ENCODE results near the gene KCND2. TPM values are rescaled to one million over a fixed set of nuclear protein-coding genes. Genes with fewer than 3 reads are reported as not detected.

Gene KCND2
- total RNA-seq, 1 experiment from 2014 or later = not detected

DNA sequence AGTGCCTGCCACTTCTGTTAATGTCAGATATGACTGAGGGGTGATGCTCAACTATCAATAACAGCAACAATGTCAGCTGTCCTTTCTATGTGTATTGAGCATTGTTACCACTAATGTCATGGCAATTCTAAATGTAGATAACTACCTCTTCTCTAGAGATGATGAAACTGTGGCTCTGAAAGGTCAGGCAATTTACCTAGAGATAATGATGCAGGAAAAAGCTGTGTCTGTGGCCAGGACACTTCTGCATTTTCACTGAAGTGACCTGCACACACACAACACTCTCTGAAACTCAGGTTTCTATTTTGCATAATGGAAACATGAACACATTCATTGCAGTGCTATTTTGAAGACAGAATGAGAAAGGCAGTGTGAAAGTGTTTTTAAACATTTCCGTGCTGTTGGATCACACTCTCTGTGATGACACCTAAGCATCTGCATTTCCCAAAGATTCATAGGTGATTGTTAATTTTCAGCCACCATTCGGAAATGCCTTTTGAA is 148.2 kb downstream of the KCND2 start:
- Histone ChIP-seq H3K27me3 (ENCODE audit: control insufficient read depth, insufficient read depth, low read length) (no peaks in the 10 kb centered on the region), H3K4me1 (ENCODE audit: control insufficient read depth, insufficient read depth, low read length) (no peaks in the 10 kb centered on the region), H3K4me3 (ENCODE audit: low read depth in 2 of 2, low read length in 2 of 2) (no peak overlapping the region), H3K27ac (ENCODE audit: low read length) (no peak overlapping the region), H3K9me3 (ENCODE audit: control insufficient read depth, insufficient read depth, low read depth, low read length) (no peaks in the 10 kb centered on the region), H3K36me3 (ENCODE audit: control insufficient read depth, insufficient read depth, low read length) (no peaks in the 10 kb centered on the region)
- in situ Hi-C loops (cut with HindIII; ENCODE audit: low pct_unique_long_range_greater_than_20kb, low sequenced_read_pairs) (no loop called here), intact Hi-C loops (cut with micrococcal nuclease; ENCODE audit: unreplicated experiment) (no loop called here)
- ATAC-seq (no peak), DNase-seq (ENCODE audit: low read depth, low spot score) (no peak)
- TF ChIP-seq POLR2AphosphoS5 (IDR thresholded peaks at IDR 0.05; ENCODE audit: low read depth, low read length) (no peak), TCF7L2 (IDR thresholded peaks at IDR 0.05; ENCODE audit: low read depth, low read length) (no peak), SIN3A (IDR thresholded peaks at IDR 0.05; ENCODE audit: borderline replicate concordance, insufficient read depth, low read depth, low read length) (no peak)
- no TSS peak for BruUV-seq (replicated peaks)
- ChIA-PET POLR2A (no interaction called here), CTCF (no interaction called here)

DNA sequence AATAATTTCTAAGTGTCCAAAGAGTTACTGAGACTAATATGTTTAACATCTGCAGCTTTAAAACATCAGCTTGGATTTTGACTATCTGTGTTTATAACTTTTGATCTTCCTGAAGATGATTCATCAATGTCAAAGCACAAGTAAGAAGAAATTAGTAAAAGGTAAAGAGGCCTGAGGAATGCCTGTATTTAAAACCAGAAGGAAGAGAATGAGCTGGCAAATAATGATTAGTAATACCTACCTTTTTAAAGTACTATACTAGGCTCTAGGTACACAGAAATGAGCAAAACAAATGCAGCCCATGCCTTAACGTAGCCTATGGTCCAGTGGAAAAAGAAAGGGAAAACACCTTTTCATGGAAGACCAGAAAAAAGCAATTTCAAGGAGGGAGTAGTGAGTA is 158.0 kb downstream of the KCND2 start:
- Histone ChIP-seq H3K36me3 (ENCODE audit: control insufficient read depth, insufficient read depth, low read length) (no peaks in the 10 kb centered on the region; the same call in 1 of the 2 replicates), H3K27me3 (ENCODE audit: control insufficient read depth, insufficient read depth, low read length) (no peaks in the 10 kb centered on the region), H3K4me1 (ENCODE audit: control insufficient read depth, insufficient read depth, low read length) (no peaks in the 10 kb centered on the region), H3K9me3 (ENCODE audit: control insufficient read depth, insufficient read depth, low read depth, low read length) (no peaks in the 10 kb centered on the region), H3K4me3 (ENCODE audit: low read depth in 2 of 2, low read length in 2 of 2) (no peak overlapping the region), H3K27ac (ENCODE audit: low read length) (no peak overlapping the region)
- BruUV-seq (replicated peaks) = no TSS peak
- POLR2A ChIA-PET = no interaction called here
- no peak for ATAC-seq
- TF ChIP-seq SIN3A (IDR thresholded peaks at IDR 0.05; ENCODE audit: borderline replicate concordance, insufficient read depth, low read depth, low read length) (no peak), TCF7L2 (IDR thresholded peaks at IDR 0.05; ENCODE audit: low read depth, low read length) (no peak), POLR2AphosphoS5 (IDR thresholded peaks at IDR 0.05; ENCODE audit: low read depth, low read length) (no peak)
- TF ChIP-seq, protein P1, sequence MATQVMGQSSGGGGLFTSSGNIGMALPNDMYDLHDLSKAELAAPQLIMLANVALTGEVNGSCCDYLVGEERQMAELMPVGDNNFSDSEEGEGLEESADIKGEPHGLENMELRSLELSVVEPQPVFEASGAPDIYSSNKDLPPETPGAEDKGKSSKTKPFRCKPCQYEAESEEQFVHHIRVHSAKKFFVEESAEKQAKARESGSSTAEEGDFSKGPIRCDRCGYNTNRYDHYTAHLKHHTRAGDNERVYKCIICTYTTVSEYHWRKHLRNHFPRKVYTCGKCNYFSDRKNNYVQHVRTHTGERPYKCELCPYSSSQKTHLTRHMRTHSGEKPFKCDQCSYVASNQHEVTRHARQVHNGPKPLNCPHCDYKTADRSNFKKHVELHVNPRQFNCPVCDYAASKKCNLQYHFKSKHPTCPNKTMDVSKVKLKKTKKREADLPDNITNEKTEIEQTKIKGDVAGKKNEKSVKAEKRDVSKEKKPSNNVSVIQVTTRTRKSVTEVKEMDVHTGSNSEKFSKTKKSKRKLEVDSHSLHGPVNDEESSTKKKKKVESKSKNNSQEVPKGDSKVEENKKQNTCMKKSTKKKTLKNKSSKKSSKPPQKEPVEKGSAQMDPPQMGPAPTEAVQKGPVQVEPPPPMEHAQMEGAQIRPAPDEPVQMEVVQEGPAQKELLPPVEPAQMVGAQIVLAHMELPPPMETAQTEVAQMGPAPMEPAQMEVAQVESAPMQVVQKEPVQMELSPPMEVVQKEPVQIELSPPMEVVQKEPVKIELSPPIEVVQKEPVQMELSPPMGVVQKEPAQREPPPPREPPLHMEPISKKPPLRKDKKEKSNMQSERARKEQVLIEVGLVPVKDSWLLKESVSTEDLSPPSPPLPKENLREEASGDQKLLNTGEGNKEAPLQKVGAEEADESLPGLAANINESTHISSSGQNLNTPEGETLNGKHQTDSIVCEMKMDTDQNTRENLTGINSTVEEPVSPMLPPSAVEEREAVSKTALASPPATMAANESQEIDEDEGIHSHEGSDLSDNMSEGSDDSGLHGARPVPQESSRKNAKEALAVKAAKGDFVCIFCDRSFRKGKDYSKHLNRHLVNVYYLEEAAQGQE (IDR thresholded peaks at IDR 0.05; ENCODE audit: insufficient read depth in 1 of 2, low read depth in 2 of 2, low read length in 1 of 2) = no peak
- TF ChIP-seq, protein P2, sequence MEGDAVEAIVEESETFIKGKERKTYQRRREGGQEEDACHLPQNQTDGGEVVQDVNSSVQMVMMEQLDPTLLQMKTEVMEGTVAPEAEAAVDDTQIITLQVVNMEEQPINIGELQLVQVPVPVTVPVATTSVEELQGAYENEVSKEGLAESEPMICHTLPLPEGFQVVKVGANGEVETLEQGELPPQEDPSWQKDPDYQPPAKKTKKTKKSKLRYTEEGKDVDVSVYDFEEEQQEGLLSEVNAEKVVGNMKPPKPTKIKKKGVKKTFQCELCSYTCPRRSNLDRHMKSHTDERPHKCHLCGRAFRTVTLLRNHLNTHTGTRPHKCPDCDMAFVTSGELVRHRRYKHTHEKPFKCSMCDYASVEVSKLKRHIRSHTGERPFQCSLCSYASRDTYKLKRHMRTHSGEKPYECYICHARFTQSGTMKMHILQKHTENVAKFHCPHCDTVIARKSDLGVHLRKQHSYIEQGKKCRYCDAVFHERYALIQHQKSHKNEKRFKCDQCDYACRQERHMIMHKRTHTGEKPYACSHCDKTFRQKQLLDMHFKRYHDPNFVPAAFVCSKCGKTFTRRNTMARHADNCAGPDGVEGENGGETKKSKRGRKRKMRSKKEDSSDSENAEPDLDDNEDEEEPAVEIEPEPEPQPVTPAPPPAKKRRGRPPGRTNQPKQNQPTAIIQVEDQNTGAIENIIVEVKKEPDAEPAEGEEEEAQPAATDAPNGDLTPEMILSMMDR (IDR thresholded peaks at IDR 0.05) = no peak
- CTCF ChIA-PET = no interaction called here
- intact Hi-C loops (cut with micrococcal nuclease; ENCODE audit: unreplicated experiment) (no loop called here), in situ Hi-C loops (cut with HindIII; ENCODE audit: low pct_unique_long_range_greater_than_20kb, low sequenced_read_pairs) (no loop called here)
- no peak for DNase-seq (ENCODE audit: low read depth, low spot score)

DNA sequence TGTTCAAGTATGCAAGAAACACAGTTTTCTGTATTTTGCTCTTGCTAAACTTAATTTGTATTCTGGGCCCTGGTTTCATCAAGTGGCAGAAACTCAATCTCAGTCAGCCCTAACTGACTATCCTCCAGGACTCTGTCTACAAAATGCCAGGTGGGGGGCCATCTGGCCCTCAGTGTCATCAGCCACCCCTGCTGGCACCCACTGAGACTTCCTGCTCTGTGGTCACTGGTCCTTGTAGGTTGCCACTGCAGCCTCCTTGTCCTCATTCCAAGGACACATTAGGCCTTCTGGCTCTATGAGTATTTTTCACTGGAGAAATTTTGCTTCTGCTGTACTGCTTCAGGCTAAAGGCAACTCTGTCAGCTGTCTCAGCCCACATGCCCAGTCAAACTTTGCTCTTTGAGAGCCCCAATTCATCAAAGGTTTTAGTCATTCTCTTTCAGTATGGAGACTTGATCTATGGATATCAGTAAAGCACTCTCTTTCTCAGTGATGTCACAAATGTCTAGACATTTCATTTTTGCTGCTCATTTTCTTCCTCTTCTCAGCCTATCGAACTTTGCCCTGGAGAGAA is 163.6 kb downstream of the KCND2 start:
- Histone ChIP-seq H3K9me3 (ENCODE audit: control insufficient read depth, insufficient read depth, low read depth, low read length) (no peaks in the 10 kb centered on the region), H3K27ac (ENCODE audit: low read length) (no peak overlapping the region), H3K27me3 (ENCODE audit: control insufficient read depth, insufficient read depth, low read length) (no peaks in the 10 kb centered on the region), H3K4me1 (ENCODE audit: control insufficient read depth, insufficient read depth, low read length) (no peaks in the 10 kb centered on the region), H3K4me3 (ENCODE audit: low read depth in 2 of 2, low read length in 2 of 2) (no peak overlapping the region), H3K36me3 (ENCODE audit: control insufficient read depth, insufficient read depth, low read length) (no peaks in the 10 kb centered on the region)
- POLR2A ChIA-PET = no interaction called here
- CTCF ChIA-PET = no interaction called here
- DNase-seq (ENCODE audit: low read depth, low spot score) (no peak), ATAC-seq (no peak)
- TF ChIP-seq POLR2AphosphoS5 (IDR thresholded peaks at IDR 0.05; ENCODE audit: low read depth, low read length) = no peak
- TF ChIP-seq, protein P1 (IDR thresholded peaks at IDR 0.05; ENCODE audit: insufficient read depth in 1 of 2, low read depth in 2 of 2, low read length in 1 of 2) = no peak
- TF ChIP-seq, protein P2 (IDR thresholded peaks at IDR 0.05) = no peak
- TF ChIP-seq SIN3A (IDR thresholded peaks at IDR 0.05; ENCODE audit: borderline replicate concordance, insufficient read depth, low read depth, low read length) = no peak
- TF ChIP-seq TCF7L2 (IDR thresholded peaks at IDR 0.05; ENCODE audit: low read depth, low read length) = no peak
- no TSS peak for BruUV-seq (replicated peaks)
- intact Hi-C loops (cut with micrococcal nuclease; ENCODE audit: unreplicated experiment) (no loop called here), in situ Hi-C loops (cut with HindIII; ENCODE audit: low pct_unique_long_range_greater_than_20kb, low sequenced_read_pairs) (no loop called here)

All from Panc1 (cell line).